Transverse colon (tissue), 4 donors: ENCODE data around the gene LRRC17.

Source experiments
- EP300 ChIP-seq: sonication (generic); formaldehyde crosslinking; IDR thresholded peaks from one replicate; pipeline ENCODE4 v1.6.1; 2017; ENCODE audit warnings: antibody characterized with exemption, low read depth
- POLR2A ChIP-seq: fragments of 450-650 bp; IDR thresholded peaks from one replicate; pipeline ENCODE4 v1.6.1; 2016; ENCODE audit warnings: antibody characterized with exemption, mild to moderate bottlenecking, moderate library complexity
- POLR2AphosphoS5 ChIP-seq, 3 donors: sonication (generic); formaldehyde crosslinking; IDR thresholded peaks; one replicate each; pipeline ENCODE4 v1.6.1; 2016; ENCODE audit warnings: antibody characterized with exemption in 3 of 3
- TF ChIP-seq, protein P1 (sequence below), 5 experiments: fragments of 200-600 bp in 3 of 5; fragments of 450-650 bp in 2 of 5; sonication (generic) in 3 of 5; IDR thresholded peaks; 1 replicate in 2 of 5; 2 replicates in 3 of 5; pipeline ENCODE4 v1.5.1; 2016 to 2017; ENCODE audit warnings: antibody characterized with exemption in 5 of 5, inconsistent platforms in 3 of 5, mild to moderate bottlenecking in 2 of 5, moderate library complexity in 1 of 5

DNA sequence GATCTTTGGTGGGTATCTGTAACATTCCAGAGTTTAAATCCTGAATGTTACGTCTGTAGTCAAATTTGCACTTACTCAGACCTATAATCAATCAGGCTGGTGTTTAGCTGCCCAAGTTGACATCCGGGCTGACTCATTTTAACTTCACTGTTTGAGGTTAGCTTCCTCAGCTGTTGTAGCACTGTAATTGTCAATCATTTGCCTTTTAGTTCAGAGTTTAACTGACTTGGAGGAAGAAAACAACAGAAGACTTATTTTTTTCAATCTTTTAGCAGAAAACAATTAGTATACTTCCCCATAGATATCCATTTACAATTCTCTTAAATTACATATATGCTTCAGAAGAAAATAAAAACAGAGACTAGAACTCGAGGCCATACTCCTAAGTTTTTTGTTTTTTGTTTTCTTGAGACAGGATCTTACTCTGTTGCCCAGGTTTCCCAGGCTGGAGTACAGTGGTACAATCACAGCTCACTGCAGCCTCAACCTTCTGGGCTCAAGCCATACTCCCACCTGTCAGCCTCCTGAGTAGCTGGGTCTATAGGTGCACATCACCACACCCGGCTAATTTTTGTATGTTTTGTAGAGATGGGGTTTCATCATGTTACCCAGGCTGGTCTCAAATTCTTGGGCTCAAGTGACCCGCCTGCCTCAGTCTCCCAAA, 38.5 kb upstream of the LRRC17 start:
- TF ChIP-seq POLR2A: no peak
- no peak for TF ChIP-seq POLR2AphosphoS5 (IDR thresholded peaks at IDR 0.05)
- TF ChIP-seq EP300: no peak
- TF ChIP-seq, protein P1, sequence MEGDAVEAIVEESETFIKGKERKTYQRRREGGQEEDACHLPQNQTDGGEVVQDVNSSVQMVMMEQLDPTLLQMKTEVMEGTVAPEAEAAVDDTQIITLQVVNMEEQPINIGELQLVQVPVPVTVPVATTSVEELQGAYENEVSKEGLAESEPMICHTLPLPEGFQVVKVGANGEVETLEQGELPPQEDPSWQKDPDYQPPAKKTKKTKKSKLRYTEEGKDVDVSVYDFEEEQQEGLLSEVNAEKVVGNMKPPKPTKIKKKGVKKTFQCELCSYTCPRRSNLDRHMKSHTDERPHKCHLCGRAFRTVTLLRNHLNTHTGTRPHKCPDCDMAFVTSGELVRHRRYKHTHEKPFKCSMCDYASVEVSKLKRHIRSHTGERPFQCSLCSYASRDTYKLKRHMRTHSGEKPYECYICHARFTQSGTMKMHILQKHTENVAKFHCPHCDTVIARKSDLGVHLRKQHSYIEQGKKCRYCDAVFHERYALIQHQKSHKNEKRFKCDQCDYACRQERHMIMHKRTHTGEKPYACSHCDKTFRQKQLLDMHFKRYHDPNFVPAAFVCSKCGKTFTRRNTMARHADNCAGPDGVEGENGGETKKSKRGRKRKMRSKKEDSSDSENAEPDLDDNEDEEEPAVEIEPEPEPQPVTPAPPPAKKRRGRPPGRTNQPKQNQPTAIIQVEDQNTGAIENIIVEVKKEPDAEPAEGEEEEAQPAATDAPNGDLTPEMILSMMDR (IDR thresholded peaks at IDR 0.05): no peak
